Stimulated activated naive CD4-positive, alpha-beta T cell (primary cell): ENCODE measurements around the gene MALRD1.

Experiments
- DNase-seq, 6 experiments: peaks; one replicate each; lab custom pipeline; 2025; lab: John Stamatoyannopoulos, UW

The MALRD1 gene

DNA sequence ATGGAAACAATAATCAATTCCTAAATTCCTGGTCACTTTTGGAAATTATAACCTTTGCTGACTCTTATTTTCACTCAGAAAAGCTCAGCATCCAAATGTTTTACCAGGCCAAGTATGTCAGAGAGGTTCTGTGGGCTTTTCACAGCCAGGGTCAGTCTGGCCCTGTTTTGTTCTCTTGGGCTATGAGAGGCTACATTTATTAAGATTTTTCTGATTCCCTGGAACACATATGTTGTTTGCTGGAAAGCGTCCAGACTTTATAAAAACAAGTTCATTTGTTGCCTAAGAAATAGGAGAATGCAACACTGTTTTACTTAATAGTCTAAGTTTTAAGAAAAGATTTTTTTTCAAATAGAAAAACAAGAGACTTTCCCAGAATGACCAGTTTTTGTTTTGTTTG is 529.2 kb downstream of the MALRD1 start:
- no peak for DNase-seq

DNA sequence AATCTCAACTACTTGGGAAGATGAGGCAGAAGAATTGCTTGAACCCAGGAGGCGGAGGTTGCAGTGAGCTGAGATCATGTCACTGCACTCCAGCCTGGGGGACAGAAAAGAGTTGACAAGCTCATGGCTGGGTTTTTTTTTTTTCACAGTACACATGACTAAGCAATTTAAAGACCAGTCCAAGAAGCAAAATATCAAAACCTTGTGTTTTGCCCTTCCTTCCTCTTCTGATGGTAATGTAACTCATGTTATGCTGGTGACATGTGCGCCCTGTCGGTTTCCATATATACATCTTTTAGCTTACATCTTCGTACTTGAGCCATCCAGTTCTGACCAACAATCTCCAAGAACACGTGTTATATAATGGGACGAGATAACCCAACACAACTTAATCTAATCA is 530.0 kb downstream of the MALRD1 start:
- no peak for DNase-seq

DNA sequence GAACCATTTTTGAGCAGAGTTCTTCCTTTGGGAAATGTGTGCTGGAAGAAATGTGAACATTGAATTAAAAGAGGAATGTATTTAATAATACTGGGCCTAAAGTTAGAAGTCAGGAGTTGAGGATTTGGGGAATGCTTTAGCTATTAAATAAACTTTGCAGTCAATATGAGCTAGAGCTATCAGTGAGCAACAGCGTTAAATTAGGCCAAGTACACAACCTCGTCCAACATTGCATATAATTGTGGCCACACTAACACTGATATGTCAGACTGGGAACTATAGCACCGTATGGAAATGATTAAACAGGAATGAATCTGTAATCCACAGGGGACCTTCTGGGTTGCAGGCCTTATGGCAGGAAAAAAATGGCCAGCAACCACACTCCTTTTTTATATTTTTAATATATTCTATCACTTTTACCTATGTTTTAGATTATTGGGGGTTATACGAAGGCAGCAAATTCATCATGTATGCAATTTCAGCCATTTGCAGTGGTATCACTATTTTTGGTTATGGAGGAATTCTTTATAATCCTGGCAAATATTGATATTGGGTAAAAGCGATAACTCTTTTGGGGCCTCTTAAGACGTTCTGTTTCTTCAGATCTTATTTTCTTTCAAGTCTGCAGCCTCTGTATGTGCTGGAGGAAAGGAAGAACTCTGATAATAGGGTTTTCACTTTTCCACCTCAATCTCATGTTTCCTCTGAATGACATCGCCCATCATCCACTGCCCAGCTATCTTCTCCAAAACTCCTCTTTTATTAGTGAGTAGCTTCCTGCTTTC is 531.4 kb downstream of the MALRD1 start:
- no peak for DNase-seq

DNA sequence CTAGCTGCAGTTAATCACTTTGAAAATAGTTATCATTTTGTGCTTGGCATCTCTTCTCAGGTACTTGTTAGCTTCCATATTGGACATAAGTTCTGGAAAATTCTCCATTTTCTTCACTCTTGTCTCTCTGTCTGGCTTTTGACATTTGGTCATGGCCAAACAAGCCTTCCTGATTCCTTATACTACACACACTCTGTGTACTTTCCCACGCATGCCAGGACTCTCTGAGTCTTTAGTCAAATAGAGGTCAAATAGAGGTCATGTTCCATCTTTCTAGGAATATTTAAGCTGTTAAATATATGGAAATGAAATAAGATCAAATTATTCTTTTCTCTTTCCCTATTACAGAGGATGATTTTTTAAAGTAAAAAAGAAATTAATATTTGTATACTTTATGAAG is 532.1 kb downstream of the MALRD1 start:
- DNase-seq = no peak

DNA sequence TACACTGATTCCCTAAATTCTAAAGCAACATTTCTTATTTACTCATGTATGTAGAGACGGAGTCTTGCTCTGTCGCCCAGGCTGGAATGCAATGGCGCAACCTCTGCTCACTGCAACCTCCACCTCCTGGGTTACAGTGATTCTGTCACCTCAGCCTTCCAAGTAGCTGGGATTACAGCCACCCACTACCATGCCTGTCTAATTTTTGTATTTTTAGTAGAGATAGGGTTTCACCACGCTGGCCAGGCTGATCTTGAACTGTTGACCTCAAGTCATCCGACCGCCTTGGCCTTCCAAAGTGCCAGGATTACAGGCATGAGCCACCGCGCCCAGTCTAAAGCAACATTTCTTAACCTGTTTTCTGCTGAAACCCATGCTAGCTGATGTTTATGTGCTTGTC is 540.0 kb downstream of the MALRD1 start:
- no peak for DNase-seq

DNA sequence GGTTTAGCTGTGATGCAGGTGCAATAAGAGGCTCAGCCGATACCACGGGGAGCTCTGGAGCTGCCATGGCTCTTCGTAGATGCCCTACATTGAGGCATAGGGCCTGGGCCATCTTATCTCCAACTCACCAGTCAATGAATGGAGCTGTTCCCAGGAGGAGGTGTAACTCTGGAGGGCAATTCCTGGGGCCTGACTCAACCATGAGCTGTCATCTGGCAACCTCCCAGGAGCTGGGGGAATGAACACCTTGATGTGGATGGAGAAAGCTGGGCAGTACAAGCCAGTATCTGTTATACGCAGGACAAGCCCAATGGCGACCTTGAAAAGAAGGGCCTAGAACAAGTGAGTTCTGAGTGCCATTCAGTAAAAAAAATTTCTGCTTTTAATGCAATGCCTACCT is 543.7 kb downstream of the MALRD1 start:
- DNase-seq = no peak

DNA sequence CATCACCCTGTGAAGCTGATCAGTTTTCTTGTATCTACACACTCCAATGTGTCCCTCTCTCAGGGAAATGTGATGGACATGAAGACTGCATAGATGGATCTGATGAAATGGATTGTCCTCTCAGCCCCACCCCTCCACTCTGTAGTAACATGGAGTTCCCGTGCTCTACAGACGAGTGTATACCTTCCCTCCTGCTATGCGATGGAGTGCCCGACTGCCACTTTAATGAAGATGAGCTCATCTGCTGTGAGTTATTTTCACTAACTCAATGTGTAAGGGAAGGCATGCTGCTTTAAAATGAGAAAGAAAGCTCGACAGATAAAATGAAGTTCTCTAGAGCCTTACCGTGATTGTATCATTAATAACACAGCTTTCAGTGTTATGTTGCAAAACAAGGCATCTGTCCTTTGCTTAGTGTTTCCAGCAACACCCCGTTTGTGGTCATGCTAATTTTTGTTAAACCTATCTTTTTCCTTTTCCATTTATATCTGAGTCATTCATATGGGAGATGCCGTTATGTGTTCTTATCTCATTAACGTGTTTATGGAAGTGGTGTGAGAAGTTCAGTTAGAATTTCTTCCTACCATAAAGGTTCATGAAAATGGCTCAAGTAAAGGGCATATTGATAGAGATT is 546.7 kb downstream of the MALRD1 start:
- DNase-seq = no peak

DNA sequence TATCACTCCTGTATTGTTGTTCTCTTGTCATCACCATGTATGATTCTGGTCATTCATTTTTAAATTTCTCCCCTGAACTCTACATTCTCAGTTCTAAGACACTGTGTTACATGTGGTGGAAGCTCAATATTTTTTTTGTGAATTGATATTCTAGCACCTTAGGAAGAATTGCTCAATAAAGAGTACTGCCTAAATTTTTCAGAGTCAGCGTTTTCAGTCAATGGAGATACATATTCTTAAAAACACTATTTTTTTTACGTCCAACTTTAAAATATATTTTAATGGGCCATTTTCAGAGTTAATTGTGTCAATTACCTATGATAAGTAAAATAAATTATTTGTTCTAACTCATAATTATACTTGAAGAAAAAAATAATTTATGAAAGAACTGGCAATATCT is 557.2 kb downstream of the MALRD1 start:
- DNase-seq = no peak

DNA sequence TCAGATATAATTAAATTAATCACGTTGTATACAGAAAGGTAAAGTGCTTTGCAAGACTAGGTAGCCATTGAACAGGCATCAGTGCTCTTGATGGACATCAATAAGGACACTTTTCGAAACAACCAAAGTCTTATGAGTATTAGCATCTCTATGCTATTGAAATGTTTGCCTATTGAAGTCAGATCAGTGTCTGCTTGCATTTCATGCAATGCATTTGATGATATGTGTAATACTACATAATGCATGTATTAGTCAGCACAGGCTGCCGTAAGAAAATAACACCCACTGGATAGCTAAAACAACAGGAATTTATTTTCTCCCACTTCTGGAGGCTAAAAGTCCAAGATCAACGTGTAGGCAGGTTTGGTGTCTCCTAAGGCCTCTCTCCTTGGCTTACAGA is 558.4 kb downstream of the MALRD1 start:
- no peak for DNase-seq

DNA sequence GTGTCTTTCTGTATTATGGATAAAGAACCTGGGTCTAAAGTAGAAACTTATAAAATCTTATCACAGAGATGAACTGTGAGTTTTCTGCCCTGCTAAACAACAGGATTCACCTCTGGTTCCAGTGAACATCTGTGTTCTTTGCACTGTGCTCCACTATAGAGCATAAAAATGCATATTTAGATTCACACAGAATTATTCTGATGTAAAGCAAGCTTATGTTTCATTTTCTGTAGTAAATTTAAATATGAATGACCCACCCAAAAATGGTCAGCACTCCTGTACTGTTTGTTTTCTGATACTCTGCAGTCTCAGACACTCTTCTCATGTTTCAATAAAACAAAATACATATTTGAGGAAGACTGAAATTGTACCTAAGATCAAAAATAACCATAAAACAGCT is 563.2 kb downstream of the MALRD1 start:
- DNase-seq = no peak

DNA sequence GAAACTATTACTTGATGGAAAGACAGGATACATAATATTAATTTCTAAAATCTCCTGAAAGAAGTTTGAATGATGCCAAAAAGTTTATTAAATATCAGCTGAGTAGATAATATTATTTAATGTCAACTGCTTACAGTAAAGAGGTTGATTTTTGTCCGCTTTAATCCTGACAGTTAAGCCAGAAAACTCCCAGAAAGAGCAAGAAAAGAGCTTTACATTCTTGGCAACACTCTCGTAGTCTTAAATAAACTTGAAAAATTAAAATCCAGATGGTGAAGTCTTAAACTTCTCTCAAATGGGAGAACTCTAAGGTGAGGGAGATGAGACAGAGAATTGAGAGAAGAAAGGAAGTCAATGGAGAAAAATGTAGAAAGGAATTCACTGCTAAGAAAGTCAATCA is 568.4 kb downstream of the MALRD1 start:
- DNase-seq = no peak

DNA sequence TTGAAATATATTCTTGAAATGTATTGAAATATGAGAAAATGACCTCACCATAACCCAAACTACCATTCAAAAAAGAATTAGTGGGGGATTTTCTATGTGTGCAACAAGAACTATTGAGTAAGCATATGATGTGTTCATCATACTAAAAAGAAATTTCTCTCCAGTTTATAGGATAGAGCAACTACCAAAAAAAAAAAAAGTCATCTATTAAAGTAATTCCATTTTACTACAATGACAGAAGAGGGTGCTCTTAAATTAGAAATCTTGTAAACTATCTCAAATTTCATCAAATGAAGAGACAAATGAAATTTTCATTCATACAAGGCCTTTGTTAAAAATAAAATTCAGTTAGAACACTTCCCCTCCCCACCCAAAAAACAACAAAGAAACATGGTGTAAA is 572.2 kb downstream of the MALRD1 start:
- no peak for DNase-seq

DNA sequence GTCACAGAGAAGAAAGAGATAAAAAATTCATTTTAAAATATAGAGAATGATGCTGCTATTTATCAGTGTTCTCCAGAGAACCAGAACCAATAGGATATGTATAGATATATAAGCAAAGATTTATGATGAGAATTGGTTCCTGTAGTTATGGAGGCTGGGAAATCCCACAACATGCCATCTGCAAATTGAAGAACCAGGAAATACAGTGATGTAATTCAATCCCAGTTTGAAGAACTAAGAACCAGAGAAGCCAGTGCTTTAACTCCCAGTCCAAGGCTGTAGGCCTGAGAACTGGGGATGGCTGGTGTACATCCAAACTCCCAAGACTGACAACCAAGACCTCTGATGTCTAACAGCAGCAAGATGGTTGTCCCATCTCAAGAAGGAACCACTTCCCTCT is 574.7 kb downstream of the MALRD1 start:
- DNase-seq = no peak

DNA sequence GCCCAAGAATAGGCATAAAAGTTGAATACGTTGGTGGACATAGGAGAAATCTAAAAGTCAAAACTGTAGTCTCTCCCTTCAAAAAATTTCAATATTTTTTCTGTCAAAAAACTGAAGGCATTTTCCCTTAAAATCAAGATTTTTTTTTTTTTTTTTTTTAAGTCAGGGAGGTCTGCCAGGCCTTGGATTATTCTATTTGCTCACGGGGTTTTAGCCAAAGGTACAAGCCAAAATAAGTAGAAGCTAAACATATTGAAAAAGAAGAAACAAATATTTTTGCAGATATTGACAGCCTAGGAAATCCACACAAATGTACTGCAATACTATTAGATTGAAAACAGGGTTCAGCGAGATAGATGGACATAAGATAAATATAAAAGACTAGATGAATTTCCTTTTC is 577.6 kb downstream of the MALRD1 start:
- no peak for DNase-seq

DNA sequence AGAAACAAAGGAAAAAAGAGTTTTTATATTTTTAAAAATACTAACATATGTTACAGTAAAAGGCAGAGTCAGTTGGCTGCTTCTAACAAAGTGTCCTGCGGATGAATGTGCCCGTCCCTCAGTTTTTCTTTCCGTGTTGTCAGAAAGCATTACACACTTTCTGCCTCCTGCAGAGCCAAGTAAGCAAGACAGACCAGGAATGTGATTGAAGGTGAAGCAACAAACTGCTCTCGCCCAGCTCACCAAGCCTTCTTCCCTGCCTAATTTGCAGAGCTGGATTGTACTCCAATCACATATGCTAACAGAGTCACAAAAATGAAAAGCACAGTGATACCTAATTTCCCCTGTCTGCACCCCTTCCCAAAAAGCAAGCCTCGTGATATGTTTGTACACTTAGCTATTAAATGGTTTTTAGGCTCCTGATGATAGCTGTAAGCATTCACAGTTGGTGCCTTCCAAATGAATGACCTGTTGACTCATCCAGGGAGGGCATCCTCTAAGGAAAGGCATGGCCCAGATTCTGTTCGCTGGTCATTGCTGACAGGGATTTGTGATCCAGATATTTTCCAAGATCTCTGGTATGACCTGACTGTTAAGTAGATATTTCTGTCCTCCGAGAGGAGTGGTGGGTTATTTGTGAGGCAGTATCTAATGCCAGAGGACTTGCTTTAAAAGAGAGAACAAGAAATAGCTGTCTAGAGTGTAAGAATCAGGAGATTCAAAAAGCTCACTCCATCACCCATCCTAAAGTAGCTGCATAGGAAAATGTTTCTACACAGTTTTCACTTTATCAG is 580.4 kb downstream of the MALRD1 start:
- DNase-seq = no peak

DNA sequence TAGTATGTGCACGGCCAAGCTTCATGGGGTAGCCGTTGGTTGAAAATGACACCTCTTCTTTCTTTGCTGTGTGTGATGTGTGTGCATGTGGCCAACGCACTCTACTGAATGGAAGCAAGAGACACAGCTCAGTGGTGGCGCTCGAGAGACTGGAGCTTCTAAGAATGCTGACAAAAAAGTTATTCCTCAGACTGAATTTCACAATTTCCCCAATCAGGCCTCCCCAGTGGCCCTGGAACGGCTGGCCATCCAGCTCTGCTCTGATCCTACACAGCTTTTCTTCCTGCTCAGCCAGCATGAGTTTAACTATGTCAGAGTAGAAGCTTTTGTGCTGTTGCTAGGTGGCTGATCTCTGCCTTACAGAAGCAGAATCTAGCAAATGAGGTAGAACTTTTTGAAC is 581.0 kb downstream of the MALRD1 start:
- DNase-seq = no peak

DNA sequence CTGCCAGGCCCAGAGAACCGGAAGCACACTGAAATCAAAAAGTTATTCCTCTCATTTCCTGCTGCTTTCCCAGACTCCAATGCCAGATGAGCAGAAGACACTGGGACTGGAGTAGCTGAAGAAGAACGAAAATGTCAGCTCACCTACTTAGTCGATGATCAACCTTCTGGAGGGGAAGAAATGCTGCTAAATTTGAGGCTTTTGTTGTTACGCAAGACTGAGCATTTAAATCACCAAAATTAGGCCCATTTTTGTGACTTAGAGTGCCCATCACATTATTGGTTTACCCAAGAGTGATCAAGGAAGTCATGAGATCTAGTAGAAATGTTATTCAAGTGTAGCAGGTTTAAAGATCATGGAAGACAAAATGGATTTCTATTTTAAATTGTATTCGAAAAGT is 585.6 kb downstream of the MALRD1 start:
- DNase-seq = no peak

DNA sequence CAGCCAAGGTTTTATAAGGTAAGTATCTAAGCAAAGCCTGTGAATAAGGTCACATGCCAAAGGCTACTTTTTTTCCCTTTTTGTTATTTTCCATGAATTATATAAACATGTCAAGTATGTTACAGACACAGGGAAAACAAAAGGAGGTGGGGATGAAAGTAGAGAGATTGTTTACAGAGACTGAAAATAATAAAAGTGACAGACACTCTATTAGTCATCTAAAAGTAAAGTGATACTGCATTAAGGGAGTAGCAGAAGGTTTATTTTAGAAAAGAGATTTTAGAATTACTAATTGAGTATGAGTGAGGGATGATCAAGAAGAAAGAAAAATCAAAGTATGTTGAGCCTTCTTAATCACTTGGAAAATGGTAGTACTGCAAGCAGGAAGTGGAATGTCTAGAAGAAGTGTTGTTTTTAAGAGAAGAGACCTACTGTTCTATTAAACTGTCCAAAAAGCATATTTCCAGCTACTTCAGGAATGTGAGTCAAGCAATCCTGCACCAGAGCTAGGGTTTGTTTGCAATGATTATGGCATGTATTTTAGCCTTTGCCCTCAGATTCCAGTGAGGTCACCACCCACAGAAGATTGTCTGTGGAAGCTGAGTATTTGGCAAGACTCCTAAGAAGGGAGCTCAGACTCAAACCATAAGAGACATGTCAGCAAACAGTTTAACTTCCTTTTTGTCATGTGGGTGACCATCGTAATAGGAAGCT is 589.7 kb downstream of the MALRD1 start:
- no peak for DNase-seq

DNA sequence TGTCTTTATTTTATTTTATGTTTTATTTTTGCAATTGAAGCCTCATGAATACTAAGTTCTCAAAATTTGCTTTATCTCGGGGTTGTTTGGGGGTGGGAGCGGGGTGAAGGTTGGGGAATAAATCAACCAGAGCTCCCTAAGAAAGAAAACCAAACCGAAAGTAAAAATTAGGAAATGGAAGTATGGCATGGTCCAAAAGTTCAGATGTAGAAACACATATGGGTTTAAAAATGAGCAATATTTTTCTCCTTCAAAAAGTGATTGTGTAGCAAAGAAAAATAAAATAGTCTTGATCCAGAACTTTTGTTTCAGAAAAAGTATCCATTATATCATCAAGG is 590.3 kb downstream of the MALRD1 start:
- DNase-seq = no peak

DNA sequence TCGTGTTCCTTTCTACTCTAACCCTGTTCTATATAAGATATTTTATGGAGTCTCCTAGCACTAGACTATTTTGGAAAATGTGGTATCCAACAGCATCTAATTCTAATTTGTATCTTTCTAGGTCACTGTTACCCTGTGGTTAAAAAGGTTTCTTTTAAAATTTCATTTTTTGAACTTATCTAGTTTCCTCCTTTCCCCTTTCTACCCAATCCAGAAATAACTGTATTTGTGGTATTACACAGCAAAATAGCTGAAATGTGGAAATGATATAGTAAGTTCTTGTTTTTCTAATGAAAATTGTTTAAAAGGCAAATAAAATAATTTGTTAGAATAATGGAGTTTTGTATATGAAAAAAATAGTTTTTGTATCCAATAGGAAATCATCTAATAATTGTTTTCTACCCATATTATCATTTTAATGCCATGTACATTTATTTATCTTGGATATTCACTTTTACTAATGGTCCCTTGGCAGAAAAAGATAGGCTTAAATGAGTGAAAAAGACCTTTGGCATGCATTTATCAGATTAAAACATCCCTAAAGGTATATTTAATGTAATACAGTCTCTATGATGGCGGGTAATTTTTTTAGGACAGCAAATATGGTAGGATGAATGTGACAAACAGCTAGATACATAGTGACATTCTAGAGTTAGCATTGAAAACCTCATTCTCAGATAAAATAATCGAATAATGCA is 592.1 kb downstream of the MALRD1 start:
- DNase-seq = no peak

DNA sequence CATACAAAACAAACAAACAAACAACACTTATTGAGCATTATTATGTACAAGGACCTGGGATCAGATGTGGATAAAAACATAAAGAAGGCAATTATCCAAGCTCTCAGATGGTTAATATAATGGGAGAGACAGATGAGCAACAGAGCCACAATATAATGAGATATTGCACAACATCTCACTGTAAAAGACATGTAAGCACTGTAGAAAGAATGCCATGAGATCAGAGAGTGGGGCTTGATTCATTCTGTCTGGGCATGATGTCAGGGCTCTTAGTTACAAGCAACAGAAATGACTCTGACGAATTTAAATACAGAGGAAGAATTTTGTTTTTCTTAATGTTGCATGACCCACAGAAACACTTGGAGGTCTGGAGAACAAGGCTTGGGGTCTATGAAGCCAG is 602.9 kb downstream of the MALRD1 start:
- no peak for DNase-seq

DNA sequence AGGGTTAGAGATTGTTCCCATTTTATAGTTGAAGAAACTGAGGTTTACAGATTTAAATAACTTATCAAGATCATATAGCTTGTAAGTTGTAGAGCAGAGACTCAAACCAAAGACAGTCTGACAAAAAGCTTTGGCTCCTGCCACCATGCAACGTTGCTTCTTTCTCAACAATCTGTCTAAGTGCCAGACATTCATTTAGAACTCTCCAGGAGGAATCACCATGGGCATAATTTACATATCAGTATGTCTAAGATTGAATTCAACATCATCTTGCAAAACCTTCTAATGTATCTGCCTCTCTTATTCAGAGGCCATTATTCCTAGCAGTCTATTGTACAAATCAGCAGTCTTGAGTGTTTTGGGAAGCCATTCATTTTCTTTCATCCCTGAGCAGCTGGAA is 604.1 kb downstream of the MALRD1 start:
- no peak for DNase-seq
